Measurements from ENCODE around the gene C9orf152.
"Not testable (repeated sequence)": the region's sequence is repeated elsewhere in the genome, so short reads cannot be mapped to it uniquely, and the experiment has no call there.

GRCh38 chr9:110205612-110206011, 2.3 kb downstream of the C9orf152 start:
- TF ChIP-seq EZH2 (IDR thresholded peaks at IDR 0.05; ENCODE audit: low read length, missing control alignments) = not testable (repeated sequence)
- TF ChIP-seq, protein P1, sequence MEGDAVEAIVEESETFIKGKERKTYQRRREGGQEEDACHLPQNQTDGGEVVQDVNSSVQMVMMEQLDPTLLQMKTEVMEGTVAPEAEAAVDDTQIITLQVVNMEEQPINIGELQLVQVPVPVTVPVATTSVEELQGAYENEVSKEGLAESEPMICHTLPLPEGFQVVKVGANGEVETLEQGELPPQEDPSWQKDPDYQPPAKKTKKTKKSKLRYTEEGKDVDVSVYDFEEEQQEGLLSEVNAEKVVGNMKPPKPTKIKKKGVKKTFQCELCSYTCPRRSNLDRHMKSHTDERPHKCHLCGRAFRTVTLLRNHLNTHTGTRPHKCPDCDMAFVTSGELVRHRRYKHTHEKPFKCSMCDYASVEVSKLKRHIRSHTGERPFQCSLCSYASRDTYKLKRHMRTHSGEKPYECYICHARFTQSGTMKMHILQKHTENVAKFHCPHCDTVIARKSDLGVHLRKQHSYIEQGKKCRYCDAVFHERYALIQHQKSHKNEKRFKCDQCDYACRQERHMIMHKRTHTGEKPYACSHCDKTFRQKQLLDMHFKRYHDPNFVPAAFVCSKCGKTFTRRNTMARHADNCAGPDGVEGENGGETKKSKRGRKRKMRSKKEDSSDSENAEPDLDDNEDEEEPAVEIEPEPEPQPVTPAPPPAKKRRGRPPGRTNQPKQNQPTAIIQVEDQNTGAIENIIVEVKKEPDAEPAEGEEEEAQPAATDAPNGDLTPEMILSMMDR (conservative IDR thresholded peaks at IDR 0.05 in 1 of 2, IDR thresholded peaks at IDR 0.05 in 1 of 2; ENCODE audit: low read depth in 1 of 2, low read length in 2 of 2) = not testable (repeated sequence)
